ENCODE results near the gene CRIM1.

The CRIM1 gene

DNA sequence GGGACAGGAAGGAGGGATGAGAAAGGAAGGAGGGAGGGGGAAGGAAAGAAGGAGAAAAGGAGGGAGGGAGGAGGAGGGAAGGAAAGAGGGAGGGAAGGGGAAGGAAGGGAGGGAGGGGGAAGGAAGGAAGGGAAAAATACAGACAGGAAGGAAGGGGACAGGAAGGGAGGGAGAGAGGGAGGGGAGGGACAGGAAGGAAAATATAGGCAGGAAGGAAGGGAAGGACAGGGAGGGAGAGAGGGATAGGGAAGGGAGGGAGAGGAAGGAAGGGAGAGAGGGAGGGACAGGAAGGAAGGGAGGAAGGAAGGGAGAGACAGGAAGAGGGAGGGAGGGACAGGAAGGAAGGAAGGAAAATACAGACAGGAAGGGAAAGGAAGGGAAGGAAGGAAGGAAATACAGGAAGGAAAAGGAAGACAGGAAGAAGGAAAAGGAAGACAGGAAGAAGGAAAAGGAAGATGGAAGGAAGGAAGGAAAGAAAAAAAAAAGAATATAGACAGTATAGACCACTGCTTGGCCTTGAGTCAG lies 178.8 kb downstream of the CRIM1 start:
- no peak overlapping the region for H3K4me3 ChIP-seq (ENCODE audit: low read depth, low read length)
- no peak for DNase-seq (ENCODE audit: low read depth)
- in situ Hi-C loops (cut with HindIII; ENCODE audit: low sequenced_read_pairs), result no loop called here
- TF ChIP-seq, protein P1, sequence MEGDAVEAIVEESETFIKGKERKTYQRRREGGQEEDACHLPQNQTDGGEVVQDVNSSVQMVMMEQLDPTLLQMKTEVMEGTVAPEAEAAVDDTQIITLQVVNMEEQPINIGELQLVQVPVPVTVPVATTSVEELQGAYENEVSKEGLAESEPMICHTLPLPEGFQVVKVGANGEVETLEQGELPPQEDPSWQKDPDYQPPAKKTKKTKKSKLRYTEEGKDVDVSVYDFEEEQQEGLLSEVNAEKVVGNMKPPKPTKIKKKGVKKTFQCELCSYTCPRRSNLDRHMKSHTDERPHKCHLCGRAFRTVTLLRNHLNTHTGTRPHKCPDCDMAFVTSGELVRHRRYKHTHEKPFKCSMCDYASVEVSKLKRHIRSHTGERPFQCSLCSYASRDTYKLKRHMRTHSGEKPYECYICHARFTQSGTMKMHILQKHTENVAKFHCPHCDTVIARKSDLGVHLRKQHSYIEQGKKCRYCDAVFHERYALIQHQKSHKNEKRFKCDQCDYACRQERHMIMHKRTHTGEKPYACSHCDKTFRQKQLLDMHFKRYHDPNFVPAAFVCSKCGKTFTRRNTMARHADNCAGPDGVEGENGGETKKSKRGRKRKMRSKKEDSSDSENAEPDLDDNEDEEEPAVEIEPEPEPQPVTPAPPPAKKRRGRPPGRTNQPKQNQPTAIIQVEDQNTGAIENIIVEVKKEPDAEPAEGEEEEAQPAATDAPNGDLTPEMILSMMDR (IDR thresholded peaks at IDR 0.05; ENCODE audit: low read depth, low read length, missing control alignments), result no peak

DNA sequence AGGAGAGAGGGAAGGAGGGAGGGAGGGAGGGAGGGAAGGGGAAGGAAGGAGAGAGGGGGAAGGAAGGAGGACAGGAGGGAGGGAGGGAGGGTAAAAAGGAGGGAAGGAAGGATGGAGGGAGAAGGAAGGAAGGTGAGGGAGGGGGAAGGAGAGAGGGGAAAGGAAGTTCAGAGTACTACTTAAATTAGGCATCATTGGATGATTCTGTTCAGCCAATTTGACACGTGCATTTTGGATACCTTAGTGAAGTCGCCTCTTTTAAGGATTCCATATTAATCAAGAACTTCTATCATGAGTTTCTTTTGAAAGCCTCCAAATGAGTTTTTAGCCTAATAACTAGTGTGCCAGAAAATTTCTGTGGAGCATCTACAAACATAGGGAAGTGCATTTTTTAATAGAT lies 179.5 kb downstream of the CRIM1 start:
- DNase-seq (ENCODE audit: low read depth), result no peak
- in situ Hi-C loops (cut with HindIII; ENCODE audit: low sequenced_read_pairs), result no loop called here
- no peak overlapping the region for H3K4me3 ChIP-seq (ENCODE audit: low read depth, low read length)
- TF ChIP-seq, protein P1 (IDR thresholded peaks at IDR 0.05; ENCODE audit: low read depth, low read length, missing control alignments), result no peak

DNA sequence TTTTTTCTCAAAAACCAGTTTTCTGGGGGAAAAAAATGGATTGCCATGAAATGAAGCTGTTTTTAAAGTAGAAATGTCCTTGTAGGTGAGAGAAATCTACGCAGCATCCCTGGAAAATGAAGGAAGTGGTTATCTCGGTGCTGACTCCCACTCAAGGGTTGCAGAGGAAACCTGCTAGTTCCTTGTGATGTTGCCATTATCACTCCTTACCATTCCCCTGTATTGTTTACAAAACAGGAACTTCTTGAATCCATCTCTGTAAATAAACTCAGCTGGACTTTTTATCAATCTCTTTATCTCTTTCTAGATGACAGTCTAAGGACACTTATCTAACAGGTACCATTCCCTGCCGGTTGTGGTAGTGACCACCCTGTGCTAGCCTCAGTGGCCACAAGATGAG lies 181.2 kb downstream of the CRIM1 start:
- TF ChIP-seq, protein P1 (IDR thresholded peaks at IDR 0.05; ENCODE audit: low read depth, low read length, missing control alignments), result no peak
- in situ Hi-C loops (cut with HindIII; ENCODE audit: low sequenced_read_pairs), result no loop called here
- no peak for DNase-seq (ENCODE audit: low read depth)
- H3K4me3 ChIP-seq (ENCODE audit: low read depth, low read length), result no peak overlapping the region

DNA sequence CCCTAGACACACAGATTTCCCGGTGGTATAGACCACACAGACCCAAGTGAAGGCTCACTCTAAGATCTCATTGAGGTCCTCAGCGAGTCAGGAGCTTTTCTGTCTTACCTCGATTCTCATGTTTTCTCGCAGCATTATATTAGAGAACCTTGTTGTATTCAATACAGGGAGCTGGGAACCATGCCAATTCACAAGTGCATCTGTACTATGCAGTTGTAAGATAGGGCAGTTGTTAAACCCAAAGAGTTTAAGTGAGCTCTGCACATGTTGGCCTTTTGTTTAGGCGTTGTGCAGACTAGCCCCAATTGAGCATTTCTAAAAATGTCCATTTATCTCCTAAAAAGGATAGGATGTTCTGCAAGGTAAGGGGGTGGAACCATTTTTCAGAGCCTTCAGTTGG lies 182.8 kb downstream of the CRIM1 start:
- no peak for DNase-seq (ENCODE audit: low read depth)
- in situ Hi-C loops (cut with HindIII; ENCODE audit: low sequenced_read_pairs), result no loop called here
- TF ChIP-seq, protein P1 (IDR thresholded peaks at IDR 0.05; ENCODE audit: low read depth, low read length, missing control alignments), result no peak
- no peak overlapping the region for H3K4me3 ChIP-seq (ENCODE audit: low read depth, low read length)

DNA sequence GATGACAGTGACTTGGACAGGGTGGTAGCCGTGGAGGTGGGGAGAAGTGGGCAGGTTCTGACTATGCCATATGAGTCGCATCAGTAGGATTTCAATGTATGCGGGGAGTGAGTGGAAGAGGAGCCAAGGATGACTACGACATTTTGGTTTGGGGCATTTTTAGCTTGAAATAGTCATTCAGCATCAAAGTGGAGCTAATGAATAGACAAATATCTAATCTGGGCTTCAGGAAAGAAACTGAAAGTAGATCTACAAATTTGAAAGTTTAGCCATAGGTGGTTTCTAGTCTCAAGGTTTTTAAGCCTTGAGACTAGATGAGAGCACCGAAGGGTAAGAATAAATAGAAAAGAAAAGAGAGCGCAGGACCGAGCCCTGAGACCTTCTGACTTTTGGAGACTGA lies 184.1 kb downstream of the CRIM1 start:
- TF ChIP-seq, protein P1 (IDR thresholded peaks at IDR 0.05; ENCODE audit: low read depth, low read length, missing control alignments), result no peak
- no peak overlapping the region for H3K4me3 ChIP-seq (ENCODE audit: low read depth, low read length)
- DNase-seq (ENCODE audit: low read depth), result no peak
- in situ Hi-C loops (cut with HindIII; ENCODE audit: low sequenced_read_pairs), result no loop called here

DNA sequence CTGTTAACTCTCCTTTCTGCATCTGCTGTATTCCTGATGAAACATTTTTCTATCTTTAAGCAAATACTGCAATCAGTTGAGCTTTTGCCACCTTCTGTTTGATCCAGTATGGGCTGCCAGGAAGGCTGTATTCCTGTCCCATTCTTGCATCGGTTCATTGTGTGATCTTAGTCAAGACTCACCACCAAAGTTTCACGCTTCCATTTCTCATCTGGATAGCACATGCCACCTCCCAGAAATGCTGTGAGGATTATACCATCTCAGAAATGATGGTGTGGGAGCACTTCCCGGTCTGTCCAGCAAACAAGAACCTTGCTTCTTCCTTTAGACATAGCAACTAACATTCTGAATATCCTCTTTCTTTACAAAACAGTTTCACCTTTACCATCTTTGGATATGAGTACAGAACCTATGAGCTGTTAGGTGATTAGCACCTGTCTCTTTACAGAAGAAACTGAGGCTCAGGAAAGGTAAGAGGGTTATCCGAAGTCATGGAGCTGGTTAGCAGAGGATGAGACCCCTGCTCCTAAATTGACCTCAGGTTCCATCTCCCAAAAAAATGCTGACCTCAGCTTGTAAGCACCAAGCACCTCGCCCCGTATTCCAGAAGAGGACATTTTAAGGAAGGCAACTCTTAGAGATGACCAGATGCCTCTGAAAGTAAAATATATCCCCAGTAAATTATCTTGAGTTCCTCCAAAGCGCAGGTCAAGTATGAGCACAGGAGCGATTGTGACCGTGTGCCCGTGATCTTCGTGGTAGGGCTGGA lies 185.6 kb downstream of the CRIM1 start:
- H3K4me3 ChIP-seq (ENCODE audit: low read depth, low read length), result no peak overlapping the region
- in situ Hi-C loops (cut with HindIII; ENCODE audit: low sequenced_read_pairs), result no loop called here
- DNase-seq (ENCODE audit: low read depth), result no peak
- TF ChIP-seq, protein P1 (IDR thresholded peaks at IDR 0.05; ENCODE audit: low read depth, low read length, missing control alignments), result no peak
